ENCODE measurements around the gene PRR33.

DNA sequence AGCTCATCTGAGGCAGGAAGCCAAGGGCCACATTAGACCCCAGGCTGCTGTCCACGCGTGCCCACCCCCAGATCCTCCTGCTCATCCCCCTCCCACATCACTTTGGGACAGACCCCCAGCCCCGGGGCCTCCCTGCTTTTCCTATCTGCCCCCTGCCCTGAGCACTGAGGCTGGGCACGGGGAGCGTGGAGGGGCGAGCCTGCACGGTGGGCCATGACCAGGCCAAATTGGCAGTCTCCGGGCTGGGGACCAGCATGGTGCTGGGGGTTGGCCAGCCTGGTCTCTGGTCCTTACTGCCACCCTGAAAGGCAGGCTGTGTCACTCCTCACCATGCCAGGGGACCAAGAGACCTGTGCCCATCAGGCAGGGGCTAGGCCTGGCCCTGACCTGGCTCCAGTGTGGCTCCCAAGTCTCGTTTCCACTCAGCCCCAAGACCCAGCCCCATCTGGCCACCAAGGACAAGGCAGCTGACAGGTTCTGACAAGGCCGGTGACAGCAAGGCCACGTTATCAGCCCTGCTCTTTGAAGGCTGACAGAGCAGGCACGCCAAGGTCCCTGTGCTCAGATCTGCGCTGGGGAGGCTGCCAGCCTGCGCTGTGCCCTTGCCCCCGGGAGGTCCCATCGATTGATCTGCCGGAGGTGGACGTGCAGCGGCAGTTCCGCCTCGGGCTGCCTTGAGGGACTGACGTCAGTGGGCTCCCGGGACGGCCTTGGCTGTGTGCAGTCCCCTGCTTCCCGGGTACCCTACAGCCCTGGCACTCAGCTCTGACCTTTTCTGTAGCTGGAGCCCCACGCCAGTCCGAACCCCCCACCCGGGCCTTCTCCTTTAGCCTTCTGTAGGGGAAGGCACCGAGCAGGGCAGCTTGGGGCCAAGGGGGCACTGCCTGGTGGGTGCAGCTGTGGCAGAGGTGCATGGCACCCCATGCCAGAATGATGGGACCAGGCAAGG lies 49.3 kb downstream of the PRR33 start:
- TF ChIP-seq, protein P1, sequence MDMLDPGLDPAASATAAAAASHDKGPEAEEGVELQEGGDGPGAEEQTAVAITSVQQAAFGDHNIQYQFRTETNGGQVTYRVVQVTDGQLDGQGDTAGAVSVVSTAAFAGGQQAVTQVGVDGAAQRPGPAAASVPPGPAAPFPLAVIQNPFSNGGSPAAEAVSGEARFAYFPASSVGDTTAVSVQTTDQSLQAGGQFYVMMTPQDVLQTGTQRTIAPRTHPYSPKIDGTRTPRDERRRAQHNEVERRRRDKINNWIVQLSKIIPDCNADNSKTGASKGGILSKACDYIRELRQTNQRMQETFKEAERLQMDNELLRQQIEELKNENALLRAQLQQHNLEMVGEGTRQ (IDR thresholded peaks at IDR 0.05), result no peak
- TF ChIP-seq CHD2 (IDR thresholded peaks at IDR 0.05; ENCODE audit: low read length, partially characterized antibody) (no peak), RNF2 (IDR thresholded peaks at IDR 0.05; ENCODE audit: borderline replicate concordance, low read depth) (no peak), KDM1A (IDR thresholded peaks at IDR 0.05; ENCODE audit: low read depth) (no peak), NPAS2 (CRISPR knock-in tag; IDR thresholded peaks at IDR 0.05; ENCODE audit: borderline replicate concordance) (no peak)
- TF ChIP-seq, protein P2, sequence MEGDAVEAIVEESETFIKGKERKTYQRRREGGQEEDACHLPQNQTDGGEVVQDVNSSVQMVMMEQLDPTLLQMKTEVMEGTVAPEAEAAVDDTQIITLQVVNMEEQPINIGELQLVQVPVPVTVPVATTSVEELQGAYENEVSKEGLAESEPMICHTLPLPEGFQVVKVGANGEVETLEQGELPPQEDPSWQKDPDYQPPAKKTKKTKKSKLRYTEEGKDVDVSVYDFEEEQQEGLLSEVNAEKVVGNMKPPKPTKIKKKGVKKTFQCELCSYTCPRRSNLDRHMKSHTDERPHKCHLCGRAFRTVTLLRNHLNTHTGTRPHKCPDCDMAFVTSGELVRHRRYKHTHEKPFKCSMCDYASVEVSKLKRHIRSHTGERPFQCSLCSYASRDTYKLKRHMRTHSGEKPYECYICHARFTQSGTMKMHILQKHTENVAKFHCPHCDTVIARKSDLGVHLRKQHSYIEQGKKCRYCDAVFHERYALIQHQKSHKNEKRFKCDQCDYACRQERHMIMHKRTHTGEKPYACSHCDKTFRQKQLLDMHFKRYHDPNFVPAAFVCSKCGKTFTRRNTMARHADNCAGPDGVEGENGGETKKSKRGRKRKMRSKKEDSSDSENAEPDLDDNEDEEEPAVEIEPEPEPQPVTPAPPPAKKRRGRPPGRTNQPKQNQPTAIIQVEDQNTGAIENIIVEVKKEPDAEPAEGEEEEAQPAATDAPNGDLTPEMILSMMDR (IDR thresholded peaks at IDR 0.05), result no peak

Measured in A549 (cell line).